ENCODE data around the gene EPB41L2. TPM values are rescaled to one million over a fixed set of nuclear protein-coding genes. Genes with fewer than 3 reads are reported as not detected.

The EPB41L2 gene
- total and polyA plus RNA-seq, 2 experiments from 2014 or later: 76.2 to 91.7 TPM

- no peaks in the 10 kb centered on the region for H3F3A ChIP-seq (replicated peaks; ENCODE audit: low read depth)
- Mint-ChIP-seq H3K27ac (no peak overlapping the region), H3K36me3 (ENCODE audit: low read depth) (peaks cover 2% of the 10 kb centered on the region; the same call in 1 of the 3 replicates), H3K27me3 (ENCODE audit: insufficient read depth, low read depth, poor library complexity) (no peaks in the 10 kb centered on the region), H3K4me1 (peaks cover 64% of the 10 kb centered on the region), H3K9me3 (no peaks in the 10 kb centered on the region; the same call in 2 of the 3 replicates), H3K4me3 (no peak overlapping the region)
- H3K27me3 ChIP-seq (ENCODE audit: insufficient read depth): no peaks in the 10 kb centered on the region
- H3K4me2 ChIP-seq: no peak overlapping the region
- TF ChIP-seq ZNF462 (CRISPR knock-in tag; IDR thresholded peaks at IDR 0.05) (no peak), STAT1 (IDR thresholded peaks at IDR 0.05; ENCODE audit: unreplicated experiment) (no peak), EZH2phosphoT487 (IDR thresholded peaks at IDR 0.05; ENCODE audit: unreplicated experiment) (no peak), JUNB (IDR thresholded peaks at IDR 0.05; ENCODE audit: unreplicated experiment) (no peak), REST (IDR thresholded peaks at IDR 0.05; ENCODE audit: unreplicated experiment) (no peak), POLR2AphosphoS5 (IDR thresholded peaks at IDR 0.05; ENCODE audit: low read depth) (no peak), CREB1 (CRISPR knock-in tag; IDR thresholded peaks at IDR 0.05; ENCODE audit: low read depth) (no peak), NANOG (IDR thresholded peaks at IDR 0.05; ENCODE audit: borderline replicate concordance) (no peak), ETS1 (IDR thresholded peaks at IDR 0.05) (no peak), EZH2 (IDR thresholded peaks at IDR 0.05; ENCODE audit: low read depth, unreplicated experiment) (no peak)
- TF ChIP-seq, protein P1, sequence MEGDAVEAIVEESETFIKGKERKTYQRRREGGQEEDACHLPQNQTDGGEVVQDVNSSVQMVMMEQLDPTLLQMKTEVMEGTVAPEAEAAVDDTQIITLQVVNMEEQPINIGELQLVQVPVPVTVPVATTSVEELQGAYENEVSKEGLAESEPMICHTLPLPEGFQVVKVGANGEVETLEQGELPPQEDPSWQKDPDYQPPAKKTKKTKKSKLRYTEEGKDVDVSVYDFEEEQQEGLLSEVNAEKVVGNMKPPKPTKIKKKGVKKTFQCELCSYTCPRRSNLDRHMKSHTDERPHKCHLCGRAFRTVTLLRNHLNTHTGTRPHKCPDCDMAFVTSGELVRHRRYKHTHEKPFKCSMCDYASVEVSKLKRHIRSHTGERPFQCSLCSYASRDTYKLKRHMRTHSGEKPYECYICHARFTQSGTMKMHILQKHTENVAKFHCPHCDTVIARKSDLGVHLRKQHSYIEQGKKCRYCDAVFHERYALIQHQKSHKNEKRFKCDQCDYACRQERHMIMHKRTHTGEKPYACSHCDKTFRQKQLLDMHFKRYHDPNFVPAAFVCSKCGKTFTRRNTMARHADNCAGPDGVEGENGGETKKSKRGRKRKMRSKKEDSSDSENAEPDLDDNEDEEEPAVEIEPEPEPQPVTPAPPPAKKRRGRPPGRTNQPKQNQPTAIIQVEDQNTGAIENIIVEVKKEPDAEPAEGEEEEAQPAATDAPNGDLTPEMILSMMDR (conservative IDR thresholded peaks at IDR 0.05; ENCODE audit: low read depth in 2 of 2): no peak
- no peak overlapping the region for H2AFZ ChIP-seq
- peaks cover 54% of the 10 kb centered on the region for H3K4me1 ChIP-seq (ENCODE audit: insufficient read depth)
- H3K27ac ChIP-seq (ENCODE audit: low read depth): no peak overlapping the region
- no peaks in the 10 kb centered on the region for H3K9me2 ChIP-seq (ENCODE audit: insufficient read depth)
- H4K20me1 ChIP-seq (replicated peaks; ENCODE audit: insufficient read depth): 0 out of 2 replicates have a peak, but pooled peaks cover 4% of the 10 kb centered on the region
- no peak overlapping the region for H3K4me3 ChIP-seq
- ATAC-seq (no peak), DNase-seq (ENCODE audit: low spot score) (no peak)
- no peaks in the 10 kb centered on the region for H3K36me3 ChIP-seq (ENCODE audit: insufficient read depth)
- H3K79me2 ChIP-seq (replicated peaks; ENCODE audit: insufficient read depth): peaks cover 76% of the 10 kb centered on the region
These were observed 62.5 kb downstream of the EPB41L2 start for GRCh38 chr6:131000544-131000943.

Data from GM23338 (cell line).